Mucosa of rectum (tissue), 2 donors: ENCODE measurements around the gene CNDP2.

Source experiments
- H3K27ac ChIP-seq, 2 donors: one replicate each; pipeline ENCODE4 v1.7.0; 2013; ENCODE audit warnings: inconsistent platforms in 2 of 2, low read depth in 2 of 2, low read length in 2 of 2
- H3K27me3 ChIP-seq, 2 donors: one replicate each; pipeline ENCODE4 v1.7.0; 2013; ENCODE audit warnings: low read length in 2 of 2; ENCODE audit not compliant: control insufficient read depth in 2 of 2, insufficient read depth in 2 of 2
- H3K36me3 ChIP-seq, 2 donors: one replicate each; pipeline ENCODE4 v1.7.0; 2013; ENCODE audit warnings: low read length in 2 of 2; ENCODE audit not compliant: control insufficient read depth in 2 of 2, insufficient read depth in 2 of 2
- H3K4me1 ChIP-seq, 2 donors: one replicate each; pipeline ENCODE4 v1.7.0; 2013; ENCODE audit warnings: low read length in 2 of 2, mild to moderate bottlenecking in 1 of 2; ENCODE audit not compliant: control insufficient read depth in 2 of 2, insufficient read depth in 2 of 2
- H3K4me3 ChIP-seq, 2 donors: one replicate each; pipeline ENCODE4 v1.7.0; 2013; ENCODE audit warnings: low read length in 2 of 2
- H3K9ac ChIP-seq, 2 donors: one replicate each; pipeline ENCODE4 v1.7.0; 2013; ENCODE audit warnings: low read length in 2 of 2, low read depth in 1 of 2, mild to moderate bottlenecking in 1 of 2
- H3K9me3 ChIP-seq, 2 donors: one replicate each; pipeline ENCODE4 v1.7.0; 2013; ENCODE audit warnings: low read length in 2 of 2; ENCODE audit not compliant: control insufficient read depth in 2 of 2
- donor health status: healthy.
- donor health status: Normal muscosa, but diverticular disease.

The CNDP2 gene

DNA sequence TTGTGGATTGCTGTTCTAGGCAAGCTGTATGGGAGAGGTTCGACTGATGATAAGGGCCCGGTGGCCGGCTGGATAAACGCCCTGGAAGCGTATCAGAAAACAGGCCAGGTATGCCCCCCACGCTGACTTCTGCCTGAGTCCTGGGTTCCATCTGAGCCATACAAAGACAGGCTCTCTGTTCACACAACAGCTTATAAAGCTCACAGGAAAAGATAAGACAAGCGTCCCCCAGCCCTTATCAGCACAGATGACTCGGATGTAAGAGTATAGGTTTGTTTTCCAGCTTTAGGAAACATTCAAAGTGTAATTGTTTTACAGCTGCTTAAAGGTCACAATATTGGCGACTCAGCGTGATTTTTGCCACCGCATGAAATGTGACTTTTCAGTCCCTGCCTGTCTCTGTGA lies 12.7 kb downstream of the CNDP2 start:
- Histone ChIP-seq H3K9me3 (no peaks in the 10 kb centered on the region), H3K27ac (no peak overlapping the region), H3K27me3 (no peaks in the 10 kb centered on the region), H3K36me3 (peaks cover 74 to 77% of the 10 kb centered on the region in 2 donors), H3K4me3 (no peak overlapping the region), H3K4me1 (peaks cover 7 to 22% of the 10 kb centered on the region in 2 donors), H3K9ac (peak overlapping the region in 1 of 2 donors; percentile 14)

DNA sequence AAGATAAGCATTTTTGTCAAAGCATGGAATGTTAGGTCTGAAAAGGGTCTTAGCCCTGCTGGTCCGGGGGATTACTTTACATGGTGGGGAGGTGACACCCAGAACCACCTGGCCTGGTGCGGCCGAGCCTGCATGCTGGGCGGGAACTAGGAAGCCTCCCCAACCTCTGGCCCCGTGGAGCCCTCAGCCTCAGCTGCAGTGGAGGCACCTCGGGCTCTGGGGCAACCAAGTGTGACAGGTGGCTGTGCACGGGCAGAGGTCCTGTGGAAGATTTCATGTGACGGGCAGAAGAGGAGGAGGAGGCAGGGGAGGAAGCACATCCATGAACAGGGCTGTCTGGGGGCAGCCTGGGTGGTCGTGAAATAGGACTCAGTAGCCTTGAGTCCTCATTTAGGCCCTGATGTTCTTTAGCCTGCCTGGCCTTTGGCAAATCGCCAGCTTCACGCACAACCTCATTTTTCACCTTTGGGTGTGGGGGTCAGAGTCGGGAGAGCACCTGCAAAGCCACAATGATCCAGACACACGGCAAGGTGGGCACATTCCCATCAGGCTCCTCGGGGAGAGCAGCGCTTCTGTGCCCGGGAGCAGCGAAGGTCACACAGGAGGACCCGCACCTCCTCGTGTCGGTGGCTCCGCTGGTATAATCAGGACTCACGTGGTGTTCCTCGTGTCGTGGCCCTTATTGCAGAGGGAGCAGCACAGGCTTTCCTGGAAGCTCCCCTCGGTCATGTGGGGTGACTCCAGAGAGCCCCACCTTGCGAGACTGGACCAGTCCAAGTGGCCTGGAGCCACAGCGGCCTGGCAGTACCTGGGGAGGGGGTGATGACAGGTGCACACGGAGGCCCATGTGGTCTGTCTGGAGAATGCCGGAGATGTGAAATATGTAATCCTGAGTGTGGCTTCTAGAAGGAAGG lies 13.9 kb downstream of the CNDP2 start:
- peaks cover 70 to 78% of the 10 kb centered on the region in 2 donors for H3K36me3 ChIP-seq
- H3K4me1 ChIP-seq: peaks cover 7 to 22% of the 10 kb centered on the region in 2 donors
- H3K27me3 ChIP-seq: no peaks in the 10 kb centered on the region
- H3K9ac ChIP-seq: no peak overlapping the region
- no peak overlapping the region for H3K27ac ChIP-seq
- H3K9me3 ChIP-seq: no peaks in the 10 kb centered on the region
- no peak overlapping the region for H3K4me3 ChIP-seq

DNA sequence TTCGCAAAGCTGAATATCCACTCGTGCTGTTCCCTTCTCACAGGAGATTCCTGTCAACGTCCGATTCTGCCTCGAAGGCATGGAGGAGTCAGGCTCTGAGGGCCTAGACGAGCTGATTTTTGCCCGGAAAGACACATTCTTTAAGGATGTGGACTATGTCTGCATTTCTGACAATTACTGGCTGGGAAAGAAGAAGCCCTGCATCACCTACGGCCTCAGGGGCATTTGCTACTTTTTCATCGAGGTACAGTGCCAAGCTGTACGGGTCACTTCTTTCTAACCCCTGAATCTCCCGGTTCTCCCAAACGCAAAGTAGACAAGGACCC lies 14.6 kb downstream of the CNDP2 start:
- Histone ChIP-seq H3K27me3 (no peaks in the 10 kb centered on the region), H3K36me3 (peaks cover 76 to 81% of the 10 kb centered on the region in 2 donors), H3K27ac (no peak overlapping the region), H3K9me3 (no peaks in the 10 kb centered on the region), H3K4me3 (no peak overlapping the region), H3K4me1 (peaks cover 7 to 22% of the 10 kb centered on the region in 2 donors), H3K9ac (no peak overlapping the region)

DNA sequence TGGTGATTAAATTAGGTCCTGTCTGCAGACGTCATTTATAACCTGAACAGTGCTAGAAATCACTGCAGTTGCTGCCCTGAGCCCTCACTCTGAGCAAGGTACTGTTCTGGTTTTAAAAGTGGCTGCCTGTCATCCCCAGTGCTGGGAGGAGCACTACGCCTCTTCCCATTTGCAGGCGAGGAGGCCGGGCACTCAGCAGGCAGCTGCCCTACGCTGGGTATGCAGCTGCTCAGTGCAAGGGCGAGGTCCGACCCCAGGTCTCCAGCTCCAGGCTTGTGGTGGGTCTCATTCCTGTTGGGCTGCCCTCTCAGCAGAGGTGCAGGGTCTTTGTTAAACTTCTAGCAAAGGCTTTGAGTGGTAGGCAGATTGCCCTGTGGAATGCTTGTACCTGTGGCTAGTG lies 15.7 kb downstream of the CNDP2 start:
- no peaks in the 10 kb centered on the region for H3K9me3 ChIP-seq
- H3K4me1 ChIP-seq: peaks cover 7 to 17% of the 10 kb centered on the region in 2 donors
- no peak overlapping the region for H3K27ac ChIP-seq
- no peaks in the 10 kb centered on the region for H3K27me3 ChIP-seq
- no peak overlapping the region for H3K4me3 ChIP-seq
- H3K36me3 ChIP-seq: peaks cover 82 to 86% of the 10 kb centered on the region in 2 donors
- H3K9ac ChIP-seq: no peak overlapping the region

DNA sequence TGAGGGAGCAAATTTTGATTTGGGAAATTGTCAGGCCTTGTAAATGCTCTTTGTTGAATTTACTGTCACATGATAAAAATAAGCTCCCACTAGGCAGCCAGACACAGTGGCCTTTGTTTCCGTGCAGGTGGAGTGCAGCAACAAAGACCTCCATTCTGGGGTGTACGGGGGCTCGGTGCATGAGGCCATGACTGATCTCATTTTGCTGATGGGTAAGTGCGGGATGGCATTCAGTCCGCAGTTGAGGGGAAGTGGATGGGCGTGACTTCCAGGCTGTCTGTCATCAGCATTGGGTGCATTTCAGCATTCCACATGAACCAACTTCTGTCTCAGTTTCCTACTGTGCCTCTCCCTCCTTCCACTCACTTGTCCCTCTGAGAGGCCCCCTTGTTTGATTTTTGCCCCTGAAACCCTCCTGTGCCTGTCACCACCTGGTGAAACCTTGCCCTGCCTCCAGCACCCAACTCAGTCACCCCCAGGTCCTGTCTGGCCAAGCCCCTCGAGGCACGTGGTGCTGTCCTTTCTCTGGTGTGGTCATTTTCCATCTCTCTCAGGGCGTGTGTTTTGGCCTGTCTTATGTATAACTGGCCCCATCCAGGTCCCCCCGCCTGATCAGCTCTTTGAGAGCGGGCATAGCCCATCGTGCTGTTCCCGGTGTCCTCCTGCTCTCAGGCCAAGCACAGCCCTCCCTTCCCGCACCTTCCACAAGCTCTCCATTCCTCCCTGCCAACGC lies 16.3 kb downstream of the CNDP2 start:
- Histone ChIP-seq H3K4me3 (no peak overlapping the region), H3K36me3 (peaks cover 81 to 90% of the 10 kb centered on the region in 2 donors), H3K27ac (no peak overlapping the region), H3K27me3 (no peaks in the 10 kb centered on the region), H3K4me1 (peaks cover 7 to 13% of the 10 kb centered on the region in 2 donors), H3K9me3 (no peaks in the 10 kb centered on the region), H3K9ac (no peak overlapping the region)

DNA sequence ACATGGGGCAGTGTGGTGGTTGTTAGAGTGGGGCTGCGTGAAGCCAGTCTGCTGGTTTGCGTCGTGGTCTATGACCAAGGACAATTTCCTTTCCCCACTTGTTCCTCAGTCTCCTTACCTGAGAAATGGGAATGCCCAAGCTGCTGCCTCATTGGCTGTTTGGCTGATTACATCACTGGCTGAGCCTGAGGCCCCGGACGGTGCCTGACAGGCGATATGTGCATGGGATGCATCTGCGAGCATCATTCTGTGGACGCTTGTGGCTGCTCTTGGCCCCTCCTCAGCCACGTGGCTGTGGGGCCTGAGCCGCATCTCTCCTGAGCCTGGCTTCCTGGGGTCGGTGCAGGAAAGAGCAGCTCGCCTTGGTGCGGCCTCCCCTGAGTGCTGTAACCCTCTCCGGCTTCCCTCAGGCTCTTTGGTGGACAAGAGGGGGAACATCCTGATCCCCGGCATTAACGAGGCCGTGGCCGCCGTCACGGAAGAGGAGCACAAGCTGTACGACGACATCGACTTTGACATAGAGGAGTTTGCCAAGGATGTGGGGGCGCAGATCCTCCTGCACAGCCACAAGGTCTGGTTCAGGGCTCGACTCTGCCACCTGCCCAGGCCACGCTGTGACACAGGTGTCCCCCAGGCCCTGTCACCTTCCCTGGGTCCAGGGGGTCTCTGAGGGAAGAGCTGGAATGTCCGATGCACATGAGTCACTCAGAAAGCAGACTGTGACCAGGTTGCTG lies 17.2 kb downstream of the CNDP2 start:
- Histone ChIP-seq H3K27me3 (no peaks in the 10 kb centered on the region), H3K4me3 (no peak overlapping the region), H3K27ac (no peak overlapping the region), H3K9ac (no peak overlapping the region), H3K36me3 (peaks cover 76 to 85% of the 10 kb centered on the region in 2 donors), H3K4me1 (peaks cover 3 to 8% of the 10 kb centered on the region in 2 donors), H3K9me3 (no peaks in the 10 kb centered on the region)

DNA sequence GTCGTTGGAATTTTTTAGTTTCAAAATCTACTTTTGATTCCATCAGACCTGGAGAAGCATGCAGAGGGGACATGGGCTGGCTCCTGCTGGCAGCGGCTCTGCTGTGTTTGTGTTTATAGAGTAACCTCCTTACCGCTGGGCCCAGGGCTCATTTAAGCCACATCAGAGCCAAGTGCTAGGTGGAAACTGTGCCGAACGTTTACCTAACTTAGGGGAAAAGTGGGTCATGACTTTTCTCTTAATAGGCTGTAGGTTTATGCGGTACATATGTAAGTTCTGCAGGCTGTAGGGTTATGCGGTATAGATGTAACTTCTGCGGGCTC lies 17.7 kb downstream of the CNDP2 start:
- Histone ChIP-seq H3K27me3 (no peaks in the 10 kb centered on the region), H3K27ac (no peak overlapping the region), H3K9ac (no peak overlapping the region), H3K36me3 (peaks cover 77 to 85% of the 10 kb centered on the region in 2 donors), H3K9me3 (no peaks in the 10 kb centered on the region), H3K4me3 (no peak overlapping the region), H3K4me1 (peaks cover 0 to 3% of the 10 kb centered on the region in 2 donors)

DNA sequence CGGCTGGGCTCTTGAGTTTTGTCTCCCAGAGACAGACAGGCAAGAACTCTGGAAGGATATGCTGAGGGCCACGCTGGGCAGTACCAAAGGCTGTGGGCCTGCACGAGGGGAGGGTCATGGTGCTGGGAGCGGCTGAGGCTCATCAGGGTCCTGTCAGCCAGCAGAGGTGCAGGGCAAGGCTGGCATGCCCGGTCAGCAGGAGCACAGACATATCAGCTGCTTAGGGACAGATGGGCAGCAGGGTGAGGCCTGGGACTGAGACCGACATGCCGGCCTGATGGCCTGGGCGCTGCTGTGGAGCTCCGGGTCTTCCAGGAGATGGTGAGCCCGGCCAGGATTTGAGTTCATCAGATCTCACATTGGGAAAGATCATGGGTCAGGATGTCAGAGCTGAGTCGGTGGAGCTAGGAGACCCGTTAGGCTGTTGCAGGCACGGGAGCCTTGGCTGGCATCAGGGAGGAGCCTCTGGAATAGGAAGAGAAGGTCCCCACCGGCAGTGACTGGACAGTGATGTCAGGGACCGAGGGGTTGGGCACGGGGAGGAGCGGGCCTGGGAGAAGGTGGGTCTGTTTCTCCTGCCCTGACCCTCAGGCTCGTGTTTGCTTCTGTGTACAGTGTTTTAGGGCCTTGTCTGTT lies 18.8 kb downstream of the CNDP2 start:
- no peaks in the 10 kb centered on the region for H3K4me1 ChIP-seq
- H3K27ac ChIP-seq: no peak overlapping the region
- H3K27me3 ChIP-seq: no peaks in the 10 kb centered on the region
- H3K36me3 ChIP-seq: peaks cover 82 to 85% of the 10 kb centered on the region in 2 donors
- no peak overlapping the region for H3K4me3 ChIP-seq
- H3K9me3 ChIP-seq: no peaks in the 10 kb centered on the region
- no peak overlapping the region for H3K9ac ChIP-seq

DNA sequence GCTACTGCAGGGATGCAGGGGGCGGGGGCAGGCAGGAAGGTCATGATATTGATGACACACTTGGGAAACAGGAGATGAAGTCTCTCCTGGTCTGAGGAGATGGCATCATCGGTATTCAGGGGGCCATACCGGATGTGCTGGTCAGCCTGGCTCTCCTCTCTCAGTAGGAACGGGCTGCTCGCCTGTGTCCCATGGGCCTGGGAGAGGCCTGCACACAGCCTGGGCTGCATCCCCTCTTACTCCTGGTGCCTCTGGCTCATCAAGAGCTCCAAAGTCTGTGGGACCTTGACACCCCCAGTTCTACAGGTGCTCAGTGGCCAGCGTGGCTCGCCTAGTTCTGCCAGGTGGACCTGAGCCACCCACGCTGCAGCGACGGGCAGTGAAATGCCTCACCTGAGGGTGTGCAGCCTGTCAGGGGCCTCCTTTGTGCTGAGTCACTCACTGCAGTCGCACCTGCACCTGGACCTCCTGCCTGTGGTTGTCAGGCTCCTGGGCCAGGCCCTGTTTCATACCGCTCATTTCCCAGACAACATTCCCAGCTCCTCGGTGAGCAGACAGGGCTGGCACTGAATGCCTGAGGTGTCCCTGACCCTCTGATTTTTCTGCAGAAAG lies 19.6 kb downstream of the CNDP2 start:
- Histone ChIP-seq H3K27ac (no peak overlapping the region), H3K27me3 (no peaks in the 10 kb centered on the region), H3K36me3 (peaks cover 82 to 85% of the 10 kb centered on the region in 2 donors), H3K9me3 (no peaks in the 10 kb centered on the region), H3K4me1 (no peaks in the 10 kb centered on the region), H3K4me3 (no peak overlapping the region), H3K9ac (no peak overlapping the region)
